BJ (cell line): ENCODE results near the gene SYT6. TPM values are rescaled to one million over a fixed set of nuclear protein-coding genes. Genes with fewer than 3 reads are reported as not detected.

Experiments used
- CTCF ChIA-PET: fragments of 350-600 bp; formaldehyde crosslinking; extraction: SDS; loops from one replicate; lab custom pipeline; 2021; ENCODE audit warnings: antibody characterized with exemption, inconsistent platforms; lab: Yijun Ruan, JAX
- POLR2A ChIA-PET: fragments of 300-600 bp; sonication (Branson Sonifier 250); formaldehyde crosslinking; extraction: SDS; loops from one replicate; lab custom pipeline; 2021; ENCODE audit warnings: antibody characterized with exemption; lab: Charles Lee
- DNase-seq: peaks from one replicate; pipeline ENCODE4 v3.0.0-alpha.2; 2011; ENCODE audit warnings: low read depth
- H3K27me3 ChIP-seq: 2 replicates; pipeline ENCODE4 v1.6.0; 2011; ENCODE audit warnings: low read length; ENCODE audit not compliant: control insufficient read depth, insufficient read depth
- H3K36me3 ChIP-seq: 2 replicates; pipeline ENCODE4 v1.5.1; 2011; ENCODE audit warnings: low read length; ENCODE audit not compliant: control insufficient read depth, insufficient read depth
- H3K4me3 ChIP-seq: 2 replicates; pipeline ENCODE4 v1.5.1; 2011; ENCODE audit warnings: low read depth, mild to moderate bottlenecking, control low read depth, low read length
- polyA plus RNA-seq: library from polyadenylated mRNA; depleted of rRNA; stranded (reverse); fragments of >200 nt; gene quantifications from 2 replicates; pipeline ENCODE4 v1.2.3, GENCODE V29; 2011
- TF ChIP-seq, protein P1 (sequence below): IDR thresholded peaks from 2 replicates; pipeline ENCODE4 v1.5.1; 2011; ENCODE audit warnings: low read depth, mild to moderate bottlenecking, control low read depth, inconsistent platforms, low read length, moderate library complexity; ENCODE audit not compliant: insufficient read depth

The SYT6 gene
- polyA plus RNA-seq, 1 experiment = not detected

DNA sequence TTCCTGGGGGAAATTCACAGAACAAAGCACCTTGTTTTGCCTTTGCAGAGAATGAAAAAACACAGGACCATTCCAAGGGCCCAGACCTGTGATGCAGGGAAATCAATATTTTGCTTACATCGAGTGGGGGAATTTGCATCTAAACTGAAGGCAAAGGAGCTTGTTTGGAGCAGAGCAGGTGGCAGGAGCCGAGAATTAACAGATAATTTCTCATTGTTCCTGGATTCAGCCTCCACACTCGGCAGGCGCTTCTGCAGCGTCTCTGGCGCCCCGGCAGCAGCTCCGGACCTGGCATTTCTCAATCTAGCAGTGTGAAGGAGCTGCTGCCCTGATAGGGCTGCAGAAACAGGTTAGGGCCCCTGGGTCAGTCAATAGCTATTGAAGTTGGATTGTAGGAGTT lies 2.0 kb upstream of the SYT6 start:
- CTCF ChIA-PET = no interaction called here
- Histone ChIP-seq H3K4me3 (no peak overlapping the region), H3K27me3 (peaks cover 64% of the 10 kb centered on the region), H3K36me3 (no peaks in the 10 kb centered on the region)
- POLR2A ChIA-PET = no interaction called here
- TF ChIP-seq, protein P1, sequence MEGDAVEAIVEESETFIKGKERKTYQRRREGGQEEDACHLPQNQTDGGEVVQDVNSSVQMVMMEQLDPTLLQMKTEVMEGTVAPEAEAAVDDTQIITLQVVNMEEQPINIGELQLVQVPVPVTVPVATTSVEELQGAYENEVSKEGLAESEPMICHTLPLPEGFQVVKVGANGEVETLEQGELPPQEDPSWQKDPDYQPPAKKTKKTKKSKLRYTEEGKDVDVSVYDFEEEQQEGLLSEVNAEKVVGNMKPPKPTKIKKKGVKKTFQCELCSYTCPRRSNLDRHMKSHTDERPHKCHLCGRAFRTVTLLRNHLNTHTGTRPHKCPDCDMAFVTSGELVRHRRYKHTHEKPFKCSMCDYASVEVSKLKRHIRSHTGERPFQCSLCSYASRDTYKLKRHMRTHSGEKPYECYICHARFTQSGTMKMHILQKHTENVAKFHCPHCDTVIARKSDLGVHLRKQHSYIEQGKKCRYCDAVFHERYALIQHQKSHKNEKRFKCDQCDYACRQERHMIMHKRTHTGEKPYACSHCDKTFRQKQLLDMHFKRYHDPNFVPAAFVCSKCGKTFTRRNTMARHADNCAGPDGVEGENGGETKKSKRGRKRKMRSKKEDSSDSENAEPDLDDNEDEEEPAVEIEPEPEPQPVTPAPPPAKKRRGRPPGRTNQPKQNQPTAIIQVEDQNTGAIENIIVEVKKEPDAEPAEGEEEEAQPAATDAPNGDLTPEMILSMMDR = no peak
- no peak for DNase-seq

DNA sequence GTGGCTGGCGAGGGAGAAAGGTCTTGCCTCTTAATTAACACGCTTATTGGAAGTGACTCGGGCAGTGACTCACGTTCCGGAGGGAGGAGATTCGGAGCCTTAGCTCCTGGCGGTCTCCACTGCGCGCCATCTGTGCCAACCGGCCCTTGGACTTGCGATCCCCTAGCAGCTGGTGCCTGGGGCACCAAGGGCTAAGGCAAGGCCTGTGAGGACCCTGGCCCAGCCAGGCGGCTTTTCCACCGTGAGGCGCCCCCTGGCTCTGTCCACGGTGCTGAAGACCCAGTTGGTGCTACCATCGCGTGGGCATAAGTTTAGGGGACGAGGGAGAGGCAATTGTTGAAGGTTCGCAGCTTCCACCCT lies 1.3 kb upstream of the SYT6 start:
- Histone ChIP-seq H3K4me3 (no peak overlapping the region), H3K27me3 (peaks cover 62% of the 10 kb centered on the region), H3K36me3 (no peaks in the 10 kb centered on the region)
- ChIA-PET CTCF (interaction anchor here (1.0 kb wide), 1 partner anchor 60 kb away, joined by 3 read pairs; no protein-coding TSS in a partner anchor), POLR2A (no interaction called here)
- peak; percentile 1 for DNase-seq
- TF ChIP-seq, protein P1 = no peak

DNA sequence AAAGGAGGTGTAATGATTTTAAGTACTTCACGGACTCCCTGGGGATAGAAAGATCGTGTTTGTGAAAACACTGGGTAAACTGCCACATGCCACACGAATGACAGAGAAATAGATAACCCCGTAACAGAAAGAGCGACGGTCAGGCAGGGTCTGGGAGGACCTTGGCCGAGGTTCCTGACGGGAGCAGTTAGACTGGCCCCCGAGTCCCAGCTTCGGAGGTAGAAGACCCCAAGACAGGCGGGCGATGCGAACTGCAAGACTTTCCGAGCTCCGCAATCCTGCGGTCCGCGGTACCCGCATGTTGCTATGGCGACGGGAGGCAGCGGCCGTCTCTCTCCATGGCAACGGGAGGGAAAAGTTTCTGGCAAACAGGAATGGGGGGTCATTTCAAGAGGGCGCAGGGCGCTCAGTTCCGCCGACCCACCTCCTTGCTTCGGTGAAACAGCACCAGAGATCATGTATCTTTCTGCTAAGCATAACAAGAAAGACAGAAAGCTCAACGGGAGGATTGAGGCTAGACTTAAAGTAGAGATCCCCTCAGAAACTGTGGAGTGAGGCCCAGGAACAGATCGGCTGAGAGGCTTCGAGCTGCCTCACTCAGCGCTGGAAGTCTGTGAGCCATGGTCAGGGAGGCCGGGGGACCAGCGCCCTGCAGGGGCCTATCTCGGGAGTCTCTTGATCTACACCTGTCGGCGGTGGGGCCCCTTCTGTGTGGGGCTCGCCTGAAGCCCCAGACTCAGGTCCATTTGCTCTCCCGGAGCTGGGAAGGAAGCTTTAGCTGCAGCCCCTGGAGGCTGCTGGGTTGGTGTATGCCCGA lies 685 bp upstream of the SYT6 start:
- TF ChIP-seq, protein P1 = no peak
- Histone ChIP-seq H3K4me3 (no peak overlapping the region), H3K36me3 (no peaks in the 10 kb centered on the region), H3K27me3 (peaks cover 59% of the 10 kb centered on the region)
- no peak for DNase-seq
- ChIA-PET CTCF (interaction anchor here (1.0 kb wide), 1 partner anchor 60 kb away, joined by 3 read pairs; no protein-coding TSS in a partner anchor), POLR2A (no interaction called here)

- no peak overlapping the region; the same call in 1 of the 2 replicates for H3K4me3 ChIP-seq
- TF ChIP-seq, protein P1 = no peak
- DNase-seq = no peak
These were observed 985 bp downstream of the SYT6 start for GRCh38 chr1:114152508-114153260.

DNA sequence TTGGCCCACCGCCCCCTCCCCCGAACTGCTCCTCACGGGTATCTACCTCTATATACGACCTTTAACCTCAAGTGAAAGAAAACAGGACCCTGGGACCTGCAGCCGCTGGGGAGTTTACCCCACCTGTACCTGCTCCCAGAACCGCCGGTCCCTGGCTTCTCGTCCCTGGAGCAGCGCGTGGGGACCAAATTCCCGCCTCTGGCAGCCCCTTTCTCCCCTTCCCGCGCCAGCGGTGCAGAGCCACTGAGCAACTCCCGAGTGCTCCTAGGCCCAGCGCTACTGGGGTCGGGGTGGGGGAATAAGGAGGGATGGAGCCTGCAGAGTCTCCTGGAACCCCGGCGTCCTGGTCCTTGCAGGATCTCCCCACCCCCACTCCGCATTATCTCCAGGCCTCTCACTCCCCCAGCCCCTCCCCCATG lies 1.6 kb downstream of the SYT6 start:
- ChIA-PET POLR2A (no interaction called here), CTCF (no interaction called here)
- Histone ChIP-seq H3K4me3 (no peak overlapping the region), H3K27me3 (peaks cover 57% of the 10 kb centered on the region), H3K36me3 (no peaks in the 10 kb centered on the region)
- no peak for DNase-seq
- TF ChIP-seq, protein P1 = no peak

More at GRCh38 chr1:114152508-114153260, 985 bp downstream of the SYT6 start:
- ChIA-PET CTCF (no interaction called here), POLR2A (no interaction called here)
- Histone ChIP-seq H3K36me3 (no peaks in the 10 kb centered on the region), H3K27me3 (peaks cover 57% of the 10 kb centered on the region)
